Measurements from ENCODE around the gene ANKRD33.
A peak's percentile ranks its signal among the peaks of the same experiment; 100 is the strongest.

The ANKRD33 gene

GRCh38 chr12:51887476-51888315 lies at the start of gene ANKRD33:
TSS of gene ANKRD33 (plus strand) at chr12:51888103. CDS start at chr12:51888187, 84 bp downstream.
- DNase-seq (ENCODE audit: low spot score in 2 of 2): no peak
- H3K9me3 Mint-ChIP-seq: no peaks in the 10 kb centered on the region
- H3K4me1 Mint-ChIP-seq: peaks cover 8% of the 10 kb centered on the region
- H3K36me3 Mint-ChIP-seq: no peaks in the 10 kb centered on the region
- no peak for ATAC-seq
- H3K27ac Mint-ChIP-seq: no peak within 1 kb of the TSS
- no peak within 1 kb of the TSS for H3K4me3 Mint-ChIP-seq

GRCh38 chr12:51838762-51839161 lies 49.1 kb upstream of the ANKRD33 start:
- DNase-seq (ENCODE audit: low spot score in 2 of 2): no peak
- Mint-ChIP-seq H3K36me3 (no peaks in the 10 kb centered on the region), H3K9me3 (no peaks in the 10 kb centered on the region), H3K27ac (peak overlapping the region; percentile 23), H3K4me3 (no peak overlapping the region), H3K4me1 (peaks cover 5% of the 10 kb centered on the region)
- ATAC-seq: no peak

GRCh38 chr12:51839310-51839947 lies 48.5 kb upstream of the ANKRD33 start:
- ATAC-seq (no peak), DNase-seq (ENCODE audit: low spot score in 2 of 2) (no peak)
- Mint-ChIP-seq H3K4me1 (peaks cover 5% of the 10 kb centered on the region), H3K36me3 (no peaks in the 10 kb centered on the region), H3K9me3 (no peaks in the 10 kb centered on the region), H3K4me3 (no peak overlapping the region), H3K27ac (peak overlapping the region; percentile 23)

GRCh38 chr12:51840966-51841365 lies 46.9 kb upstream of the ANKRD33 start:
- no peak overlapping the region for H3K4me3 Mint-ChIP-seq
- peaks cover 6% of the 10 kb centered on the region for H3K4me1 Mint-ChIP-seq
- no peak overlapping the region for H3K27ac Mint-ChIP-seq
- no peaks in the 10 kb centered on the region for H3K9me3 Mint-ChIP-seq
- DNase-seq (ENCODE audit: low spot score in 2 of 2): no peak
- H3K36me3 Mint-ChIP-seq: no peaks in the 10 kb centered on the region
- no peak for ATAC-seq

GRCh38 chr12:51841727-51842126 lies 46.2 kb upstream of the ANKRD33 start:
- H3K36me3 Mint-ChIP-seq: no peaks in the 10 kb centered on the region
- no peak for DNase-seq (ENCODE audit: low spot score in 2 of 2)
- no peaks in the 10 kb centered on the region for H3K9me3 Mint-ChIP-seq
- peak overlapping the region; percentile 60 for H3K27ac Mint-ChIP-seq
- ATAC-seq: no peak
- peaks cover 14% of the 10 kb centered on the region for H3K4me1 Mint-ChIP-seq
- no peak overlapping the region for H3K4me3 Mint-ChIP-seq

GRCh38 chr12:51844854-51845253 lies 43.0 kb upstream of the ANKRD33 start:
- Mint-ChIP-seq H3K4me1 (peaks cover 11% of the 10 kb centered on the region), H3K36me3 (no peaks in the 10 kb centered on the region), H3K9me3 (no peaks in the 10 kb centered on the region), H3K27ac (no peak overlapping the region), H3K4me3 (no peak overlapping the region)
- ATAC-seq (no peak), DNase-seq (ENCODE audit: low spot score in 2 of 2) (no peak)

GRCh38 chr12:51845482-51845881 lies 42.4 kb upstream of the ANKRD33 start:
- Mint-ChIP-seq H3K4me1 (peaks cover 11% of the 10 kb centered on the region), H3K27ac (no peak overlapping the region), H3K4me3 (no peak overlapping the region), H3K9me3 (no peaks in the 10 kb centered on the region), H3K36me3 (no peaks in the 10 kb centered on the region)
- ATAC-seq: no peak
- no peak for DNase-seq (ENCODE audit: low spot score in 2 of 2)

- H3K4me3 Mint-ChIP-seq: peak overlapping the region; percentile 51
- peaks cover 13% of the 10 kb centered on the region for H3K4me1 Mint-ChIP-seq
- DNase-seq (ENCODE audit: low spot score in 2 of 2): no peak
- H3K27ac Mint-ChIP-seq: no peak overlapping the region
- H3K9me3 Mint-ChIP-seq: no peaks in the 10 kb centered on the region
- no peaks in the 10 kb centered on the region for H3K36me3 Mint-ChIP-seq
- ATAC-seq: no peak
Observed at GRCh38 chr12:51846271-51846691, 41.6 kb upstream of the ANKRD33 start.

GRCh38 chr12:51846911-51847642 lies 40.8 kb upstream of the ANKRD33 start:
- peak; percentile 46 for ATAC-seq
- H3K9me3 Mint-ChIP-seq: no peaks in the 10 kb centered on the region
- no peak overlapping the region for H3K27ac Mint-ChIP-seq
- DNase-seq (ENCODE audit: low spot score in 2 of 2): peak; percentile 32 to 62
- H3K4me3 Mint-ChIP-seq: peak overlapping the region; percentile 51
- H3K36me3 Mint-ChIP-seq: no peaks in the 10 kb centered on the region
- H3K4me1 Mint-ChIP-seq: peaks cover 21% of the 10 kb centered on the region

GRCh38 chr12:51847643-51848325 lies 40.1 kb upstream of the ANKRD33 start:
- Mint-ChIP-seq H3K4me1 (peaks cover 24% of the 10 kb centered on the region), H3K4me3 (peak overlapping the region; percentile 51), H3K36me3 (no peaks in the 10 kb centered on the region), H3K27ac (no peak overlapping the region), H3K9me3 (no peaks in the 10 kb centered on the region)
- DNase-seq (ENCODE audit: low spot score in 2 of 2) (no peak), ATAC-seq (no peak)

GRCh38 chr12:51848326-51848727 lies 39.6 kb upstream of the ANKRD33 start, which contains the start of gene FIGNL2:
TSS of gene FIGNL2 (minus strand) at chr12:51848718. CDS start at chr12:51822413, 26,305 bp downstream.
- no peaks in the 10 kb centered on the region for H3K9me3 Mint-ChIP-seq
- peak within 1 kb of the TSS; percentile 51 for H3K4me3 Mint-ChIP-seq
- ATAC-seq (no peak), DNase-seq (ENCODE audit: low spot score in 2 of 2) (no peak)
- H3K4me1 Mint-ChIP-seq: peaks cover 24% of the 10 kb centered on the region
- H3K27ac Mint-ChIP-seq: no peak within 1 kb of the TSS
- no peaks in the 10 kb centered on the region for H3K36me3 Mint-ChIP-seq

GRCh38 chr12:51848841-51849735 lies 38.8 kb upstream of the ANKRD33 start:
- Mint-ChIP-seq H3K36me3 (no peaks in the 10 kb centered on the region), H3K4me1 (peaks cover 24% of the 10 kb centered on the region), H3K9me3 (no peaks in the 10 kb centered on the region), H3K27ac (no peak overlapping the region), H3K4me3 (no peak overlapping the region)
- no peak for ATAC-seq
- DNase-seq (ENCODE audit: low spot score in 2 of 2): no peak

GRCh38 chr12:51850081-51850964 lies 37.6 kb upstream of the ANKRD33 start:
- no peak overlapping the region for H3K4me3 Mint-ChIP-seq
- no peak for ATAC-seq
- H3K27ac Mint-ChIP-seq: peak overlapping the region; percentile 30

More at GRCh38 chr12:51850081-51850964, 37.6 kb upstream of the ANKRD33 start:
- no peaks in the 10 kb centered on the region for H3K36me3 Mint-ChIP-seq
- DNase-seq (ENCODE audit: low spot score in 2 of 2): no peak
- peaks cover 24% of the 10 kb centered on the region for H3K4me1 Mint-ChIP-seq
- no peaks in the 10 kb centered on the region for H3K9me3 Mint-ChIP-seq

Data from stimulated activated effector memory CD8-positive, alpha-beta T cell treated with anti-CD3 and anti-CD28 coated beads, Interleukin-12 subunit alpha, Interleukin-12 subunit beta, amount 100 ng/mL, for 72 hours (primary cell).